Parathyroid adenoma (tissue), 2 donors: ENCODE measurements around the gene CCDC38.

ENCODE experiments used
- H2AFZ ChIP-seq: fragments of 300-600 bp; sonication (generic); one replicate; pipeline ENCODE4 v1.7.0; 2017; ENCODE audit warnings: antibody characterized with exemption, mild to moderate bottlenecking
- H3K27ac ChIP-seq: fragments of 300-600 bp; sonication (generic); one replicate; pipeline ENCODE4 v1.7.0; 2017
- H3K27me3 ChIP-seq: fragments of 300-600 bp; sonication (generic); one replicate; pipeline ENCODE4 v1.7.0; 2017; ENCODE audit warnings: low read length; ENCODE audit not compliant: control insufficient read depth, insufficient read depth
- H3K36me3 ChIP-seq: fragments of 300-600 bp; sonication (generic); one replicate; pipeline ENCODE4 v1.7.0; 2017; ENCODE audit warnings: low read length; ENCODE audit not compliant: control insufficient read depth, insufficient read depth
- H3K4me1 ChIP-seq: fragments of 300-600 bp; sonication (generic); one replicate; pipeline ENCODE4 v1.7.0; 2017; ENCODE audit warnings: control low read depth
- H3K4me2 ChIP-seq: fragments of 300-600 bp; sonication (generic); one replicate; pipeline ENCODE4 v1.7.0; 2017; ENCODE audit warnings: low read length
- H3K4me3 ChIP-seq: fragments of 300-600 bp; sonication (generic); one replicate; pipeline ENCODE4 v1.7.0; 2017; ENCODE audit warnings: low read depth, low read length
- H3K79me2 ChIP-seq: fragments of 300-600 bp; sonication (generic); one replicate; pipeline ENCODE4 v1.7.0; 2017; ENCODE audit warnings: control low read depth
- H3K9ac ChIP-seq: fragments of 300-600 bp; sonication (generic); one replicate; pipeline ENCODE4 v1.7.0; 2017; ENCODE audit warnings: mild to moderate bottlenecking
- H3K9me3 ChIP-seq: fragments of 300-600 bp; sonication (generic); one replicate; pipeline ENCODE4 v1.7.0; 2017; ENCODE audit warnings: low read length; ENCODE audit not compliant: control insufficient read depth
- CTCF ChIP-seq: fragments of 300-600 bp; sonication (generic); IDR thresholded peaks from one replicate; pipeline ENCODE4 v1.7.0; 2017; ENCODE audit warnings: antibody characterized with exemption, mild to moderate bottlenecking
- donor health status: primary hyperparathyroidism.

The CCDC38 gene

GRCh38 chr12:95955549-95956159 is 13.2 kb upstream of the CCDC38 start:
- Histone ChIP-seq H3K9me3 (peaks cover 3% of the 10 kb centered on the region), H2AFZ (no peak overlapping the region), H3K4me3 (no peak overlapping the region), H3K4me1 (no peaks in the 10 kb centered on the region), H3K27ac (no peak overlapping the region), H3K36me3 (no peaks in the 10 kb centered on the region), H3K9ac (no peak overlapping the region), H3K27me3 (no peaks in the 10 kb centered on the region), H3K4me2 (no peak overlapping the region), H3K79me2 (no peaks in the 10 kb centered on the region)
- TF ChIP-seq CTCF, result no peak

GRCh38 chr12:95953000-95953399 is 10.6 kb upstream of the CCDC38 start:
- H3K27ac ChIP-seq, result no peak overlapping the region
- H3K27me3 ChIP-seq, result no peaks in the 10 kb centered on the region
- TF ChIP-seq CTCF, result no peak
- H3K36me3 ChIP-seq, result no peaks in the 10 kb centered on the region
- no peak overlapping the region for H3K4me2 ChIP-seq
- H3K9me3 ChIP-seq, result peaks cover 3% of the 10 kb centered on the region
- H3K4me3 ChIP-seq, result no peak overlapping the region
- no peak overlapping the region for H2AFZ ChIP-seq
- no peak overlapping the region for H3K9ac ChIP-seq
- no peaks in the 10 kb centered on the region for H3K4me1 ChIP-seq
- H3K79me2 ChIP-seq, result no peaks in the 10 kb centered on the region

- H3K27ac ChIP-seq, result no peak overlapping the region
- no peaks in the 10 kb centered on the region for H3K79me2 ChIP-seq
- H3K4me3 ChIP-seq, result no peak overlapping the region
- no peaks in the 10 kb centered on the region for H3K27me3 ChIP-seq
- TF ChIP-seq CTCF, result no peak
- no peak overlapping the region for H3K4me2 ChIP-seq
- peaks cover 3% of the 10 kb centered on the region for H3K9me3 ChIP-seq
- H3K9ac ChIP-seq, result no peak overlapping the region
- no peaks in the 10 kb centered on the region for H3K4me1 ChIP-seq
- no peak overlapping the region for H2AFZ ChIP-seq
- H3K36me3 ChIP-seq, result no peaks in the 10 kb centered on the region
These were observed 9.1 kb upstream of the CCDC38 start for GRCh38 chr12:95951515-95951914.

- no peak for TF ChIP-seq CTCF
- no peak overlapping the region for H3K9ac ChIP-seq
- H3K36me3 ChIP-seq, result no peaks in the 10 kb centered on the region
- H3K9me3 ChIP-seq, result peaks cover 3% of the 10 kb centered on the region
- H2AFZ ChIP-seq, result no peak overlapping the region
- no peak overlapping the region for H3K27ac ChIP-seq
- H3K4me1 ChIP-seq, result no peaks in the 10 kb centered on the region
- no peak overlapping the region for H3K4me2 ChIP-seq
- H3K27me3 ChIP-seq, result no peaks in the 10 kb centered on the region
- H3K4me3 ChIP-seq, result no peak overlapping the region
- no peaks in the 10 kb centered on the region for H3K79me2 ChIP-seq
These were observed 7.2 kb upstream of the CCDC38 start for GRCh38 chr12:95949477-95950206.
